ENCODE data around the gene DZIP1.
A peak's percentile ranks its signal among the peaks of the same experiment; 100 is the strongest.

GRCh38 chr13:95603887-95604555 lies 40.5 kb downstream of the DZIP1 start:
- TF ChIP-seq RFX5 (IDR thresholded peaks at IDR 0.05), result no peak
- TF ChIP-seq POLR2A (IDR thresholded peaks at IDR 0.05; ENCODE audit: low read length), result no peak
- no peak for TF ChIP-seq RCOR1 (IDR thresholded peaks at IDR 0.05; ENCODE audit: low read depth, low read length)
- TF ChIP-seq CEBPB (IDR thresholded peaks at IDR 0.05), result peak; percentile 90 to 97
- no peak for TF ChIP-seq CTCF (IDR thresholded peaks at IDR 0.05)
- no peak for TF ChIP-seq EHF (CRISPR knock-in tag; IDR thresholded peaks at IDR 0.05)
- TF ChIP-seq MYC (IDR thresholded peaks at IDR 0.05; ENCODE audit: borderline replicate concordance, low read length), result no peak
- TF ChIP-seq SMC3 (IDR thresholded peaks at IDR 0.05), result no peak

Measured in A549 (cell line).